ENCODE measurements around the gene NCL.

NCL gene

GRCh38 chr2:231463698-231464575 lies at the start of gene NCL:
Gene NCL, minus strand, starts transcription at chr2:231464484. Its CDS starts 131 bp downstream, at chr2:231464353.
- peak; percentile 74 for DNase-seq

- no peak for DNase-seq
These were observed 49.5 kb upstream of the NCL start for GRCh38 chr2:231513746-231514224.

- no peak for DNase-seq
These were observed 47.9 kb upstream of the NCL start for GRCh38 chr2:231512222-231512621.

GRCh38 chr2:231503766-231504165 lies 39.5 kb upstream of the NCL start:
- DNase-seq = no peak

GRCh38 chr2:231502596-231502995 lies 38.3 kb upstream of the NCL start:
- no peak for DNase-seq

GRCh38 chr2:231497651-231498050 lies 33.4 kb upstream of the NCL start:
- DNase-seq = no peak

GRCh38 chr2:231494669-231495068 lies 30.4 kb upstream of the NCL start:
- no peak for DNase-seq

GRCh38 chr2:231490801-231491200 lies 26.5 kb upstream of the NCL start:
- no peak for DNase-seq

GRCh38 chr2:231489990-231490389 lies 25.7 kb upstream of the NCL start:
- DNase-seq = no peak

GRCh38 chr2:231488331-231488730 lies 24.0 kb upstream of the NCL start:
- DNase-seq = no peak

GRCh38 chr2:231486851-231487596 lies 22.7 kb upstream of the NCL start:
- no peak for DNase-seq

- no peak for DNase-seq
These were observed 19.4 kb upstream of the NCL start for GRCh38 chr2:231483398-231484329.

GRCh38 chr2:231482806-231483391 lies 18.6 kb upstream of the NCL start:
- peak; percentile 14 for DNase-seq

GRCh38 chr2:231480781-231481180 lies 16.5 kb upstream of the NCL start:
- DNase-seq = no peak

GRCh38 chr2:231479455-231479854 lies 15.2 kb upstream of the NCL start:
- no peak for DNase-seq

GRCh38 chr2:231476920-231477319 lies 12.6 kb upstream of the NCL start:
- no peak for DNase-seq

- DNase-seq = no peak
These were observed 11.7 kb upstream of the NCL start for GRCh38 chr2:231475965-231476364.

- DNase-seq = no peak
These were observed 8.5 kb upstream of the NCL start for GRCh38 chr2:231472816-231473215.

GRCh38 chr2:231470246-231470900 lies 6.1 kb upstream of the NCL start:
- DNase-seq = no peak

- DNase-seq = no peak
These were observed 5.3 kb upstream of the NCL start for GRCh38 chr2:231469583-231469950.

- no peak for DNase-seq
These were observed 3.6 kb upstream of the NCL start for GRCh38 chr2:231467613-231468530.

Measured in NK-92 treated with Interleukin-12 subunit alpha and Interleukin-12 subunit beta, amount 100 ng/mL, for 24 hours (cell line).